ENCODE results near the gene FZD1. TPM values are rescaled to one million over a fixed set of nuclear protein-coding genes. Genes with fewer than 3 reads are reported as not detected.

FZD1 gene
- polyA plus RNA-seq, 1 donor from 2014 or later: 2.9 TPM

DNA sequence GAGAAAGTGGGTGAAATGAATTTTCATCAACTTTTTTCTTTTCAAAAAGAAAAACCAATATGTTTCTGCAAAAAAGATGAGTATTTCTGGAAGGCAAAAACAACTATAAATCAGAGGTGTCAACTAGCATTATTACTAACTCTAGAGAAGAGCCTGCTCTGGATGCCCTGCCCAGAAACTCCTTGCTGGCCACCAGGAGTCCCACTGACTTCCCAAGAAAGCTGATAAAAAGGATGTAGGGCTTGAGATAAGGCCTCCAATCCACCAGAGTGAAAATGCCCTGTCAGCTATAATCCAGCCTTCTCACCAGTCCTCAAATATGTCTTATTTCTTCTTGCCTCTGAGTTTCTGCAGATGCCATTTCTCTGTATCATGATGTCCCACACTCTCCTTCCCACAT, 16.7 kb upstream of the FZD1 start:
- no peaks in the 10 kb centered on the region for H4K20me1 ChIP-seq (ENCODE audit: insufficient read depth)
- no peaks in the 10 kb centered on the region for H3K27me3 ChIP-seq (ENCODE audit: insufficient read depth, low read depth, low read length)
- no peaks in the 10 kb centered on the region for H3F3A ChIP-seq (ENCODE audit: insufficient read depth, low read length, poor library complexity, severe bottlenecking)
- H3K9me3 ChIP-seq (ENCODE audit: low read length): no peaks in the 10 kb centered on the region
- H3K36me3 ChIP-seq (ENCODE audit: insufficient read depth, low read length): no peaks in the 10 kb centered on the region
- H3K9me2 ChIP-seq (ENCODE audit: insufficient read depth, low read length): no peaks in the 10 kb centered on the region
- H2AFZ ChIP-seq (ENCODE audit: low read depth, low read length): no peak overlapping the region
- TF ChIP-seq TAF1 (IDR thresholded peaks at IDR 0.05; ENCODE audit: low read depth) (no peak), RAD21 (conservative IDR thresholded peaks at IDR 0.05) (no peak), EP300 (conservative IDR thresholded peaks at IDR 0.05; ENCODE audit: poor library complexity, severe bottlenecking) (no peak), POLR2AphosphoS5 (IDR thresholded peaks at IDR 0.05) (no peak), SMC3 (conservative IDR thresholded peaks at IDR 0.05; ENCODE audit: poor library complexity) (no peak), MXI1 (conservative IDR thresholded peaks at IDR 0.05; ENCODE audit: poor library complexity, severe bottlenecking) (no peak), EZH2 (IDR thresholded peaks at IDR 0.05; ENCODE audit: borderline replicate concordance, insufficient read depth, low read length, poor library complexity, severe bottlenecking) (no peak)
- TF ChIP-seq, protein P1, sequence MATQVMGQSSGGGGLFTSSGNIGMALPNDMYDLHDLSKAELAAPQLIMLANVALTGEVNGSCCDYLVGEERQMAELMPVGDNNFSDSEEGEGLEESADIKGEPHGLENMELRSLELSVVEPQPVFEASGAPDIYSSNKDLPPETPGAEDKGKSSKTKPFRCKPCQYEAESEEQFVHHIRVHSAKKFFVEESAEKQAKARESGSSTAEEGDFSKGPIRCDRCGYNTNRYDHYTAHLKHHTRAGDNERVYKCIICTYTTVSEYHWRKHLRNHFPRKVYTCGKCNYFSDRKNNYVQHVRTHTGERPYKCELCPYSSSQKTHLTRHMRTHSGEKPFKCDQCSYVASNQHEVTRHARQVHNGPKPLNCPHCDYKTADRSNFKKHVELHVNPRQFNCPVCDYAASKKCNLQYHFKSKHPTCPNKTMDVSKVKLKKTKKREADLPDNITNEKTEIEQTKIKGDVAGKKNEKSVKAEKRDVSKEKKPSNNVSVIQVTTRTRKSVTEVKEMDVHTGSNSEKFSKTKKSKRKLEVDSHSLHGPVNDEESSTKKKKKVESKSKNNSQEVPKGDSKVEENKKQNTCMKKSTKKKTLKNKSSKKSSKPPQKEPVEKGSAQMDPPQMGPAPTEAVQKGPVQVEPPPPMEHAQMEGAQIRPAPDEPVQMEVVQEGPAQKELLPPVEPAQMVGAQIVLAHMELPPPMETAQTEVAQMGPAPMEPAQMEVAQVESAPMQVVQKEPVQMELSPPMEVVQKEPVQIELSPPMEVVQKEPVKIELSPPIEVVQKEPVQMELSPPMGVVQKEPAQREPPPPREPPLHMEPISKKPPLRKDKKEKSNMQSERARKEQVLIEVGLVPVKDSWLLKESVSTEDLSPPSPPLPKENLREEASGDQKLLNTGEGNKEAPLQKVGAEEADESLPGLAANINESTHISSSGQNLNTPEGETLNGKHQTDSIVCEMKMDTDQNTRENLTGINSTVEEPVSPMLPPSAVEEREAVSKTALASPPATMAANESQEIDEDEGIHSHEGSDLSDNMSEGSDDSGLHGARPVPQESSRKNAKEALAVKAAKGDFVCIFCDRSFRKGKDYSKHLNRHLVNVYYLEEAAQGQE (IDR thresholded peaks at IDR 0.05; ENCODE audit: borderline replicate concordance): no peak
- TF ChIP-seq, protein P2, sequence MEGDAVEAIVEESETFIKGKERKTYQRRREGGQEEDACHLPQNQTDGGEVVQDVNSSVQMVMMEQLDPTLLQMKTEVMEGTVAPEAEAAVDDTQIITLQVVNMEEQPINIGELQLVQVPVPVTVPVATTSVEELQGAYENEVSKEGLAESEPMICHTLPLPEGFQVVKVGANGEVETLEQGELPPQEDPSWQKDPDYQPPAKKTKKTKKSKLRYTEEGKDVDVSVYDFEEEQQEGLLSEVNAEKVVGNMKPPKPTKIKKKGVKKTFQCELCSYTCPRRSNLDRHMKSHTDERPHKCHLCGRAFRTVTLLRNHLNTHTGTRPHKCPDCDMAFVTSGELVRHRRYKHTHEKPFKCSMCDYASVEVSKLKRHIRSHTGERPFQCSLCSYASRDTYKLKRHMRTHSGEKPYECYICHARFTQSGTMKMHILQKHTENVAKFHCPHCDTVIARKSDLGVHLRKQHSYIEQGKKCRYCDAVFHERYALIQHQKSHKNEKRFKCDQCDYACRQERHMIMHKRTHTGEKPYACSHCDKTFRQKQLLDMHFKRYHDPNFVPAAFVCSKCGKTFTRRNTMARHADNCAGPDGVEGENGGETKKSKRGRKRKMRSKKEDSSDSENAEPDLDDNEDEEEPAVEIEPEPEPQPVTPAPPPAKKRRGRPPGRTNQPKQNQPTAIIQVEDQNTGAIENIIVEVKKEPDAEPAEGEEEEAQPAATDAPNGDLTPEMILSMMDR (IDR thresholded peaks at IDR 0.05; ENCODE audit: poor library complexity, severe bottlenecking): no peak
- H3K4me3 ChIP-seq (ENCODE audit: low read length): no peak overlapping the region
- no peak overlapping the region for H3K27ac ChIP-seq (ENCODE audit: low read length)
- H3K9ac ChIP-seq (ENCODE audit: low read length): no peak overlapping the region
- H3K4me2 ChIP-seq (ENCODE audit: low read length): no peak overlapping the region
- H3K79me2 ChIP-seq (replicated peaks; ENCODE audit: insufficient read depth, low read length): no peaks in the 10 kb centered on the region

DNA sequence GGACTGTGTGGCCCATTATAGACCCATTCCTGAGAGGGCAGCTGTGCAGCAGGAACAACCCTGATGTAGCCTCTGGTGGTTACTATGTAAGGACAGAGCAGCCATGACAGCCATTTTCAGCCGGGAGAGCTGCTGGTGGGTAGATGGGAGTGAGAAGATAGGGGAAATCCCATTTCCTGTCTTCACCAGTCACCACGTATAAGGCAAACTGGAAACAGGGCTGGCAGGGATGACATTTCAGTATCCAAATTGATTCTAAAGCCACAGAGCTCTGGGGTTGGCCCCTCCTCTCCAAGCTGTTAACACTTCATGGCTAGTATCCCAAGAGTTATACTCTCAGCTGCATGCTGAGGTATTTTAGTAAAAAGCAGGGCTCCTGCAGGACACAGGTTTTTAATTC, 15.2 kb upstream of the FZD1 start:
- Histone ChIP-seq H3K9ac (ENCODE audit: low read length) (no peak overlapping the region), H3K4me2 (ENCODE audit: low read length) (no peak overlapping the region), H3F3A (ENCODE audit: insufficient read depth, low read length, poor library complexity, severe bottlenecking) (no peaks in the 10 kb centered on the region), H3K4me3 (ENCODE audit: low read length) (no peak overlapping the region), H2AFZ (ENCODE audit: low read depth, low read length) (no peak overlapping the region), H3K36me3 (ENCODE audit: insufficient read depth, low read length) (no peaks in the 10 kb centered on the region), H3K9me2 (ENCODE audit: insufficient read depth, low read length) (no peaks in the 10 kb centered on the region), H4K20me1 (ENCODE audit: insufficient read depth) (no peaks in the 10 kb centered on the region), H3K27me3 (ENCODE audit: insufficient read depth, low read depth, low read length) (no peaks in the 10 kb centered on the region), H3K79me2 (replicated peaks; ENCODE audit: insufficient read depth, low read length) (no peaks in the 10 kb centered on the region), H3K27ac (ENCODE audit: low read length) (no peak overlapping the region), H3K9me3 (ENCODE audit: low read length) (no peaks in the 10 kb centered on the region)
- TF ChIP-seq, protein P2 (IDR thresholded peaks at IDR 0.05; ENCODE audit: poor library complexity, severe bottlenecking): no peak
- TF ChIP-seq MXI1 (conservative IDR thresholded peaks at IDR 0.05; ENCODE audit: poor library complexity, severe bottlenecking) (no peak), TAF1 (IDR thresholded peaks at IDR 0.05; ENCODE audit: low read depth) (no peak)
- TF ChIP-seq, protein P1 (IDR thresholded peaks at IDR 0.05; ENCODE audit: borderline replicate concordance): no peak

Data from neural cell (in vitro differentiated cells).